Measurements from ENCODE around the gene NOP14.

- TF ChIP-seq CTCF (IDR thresholded peaks at IDR 0.05): no peak
- no peak for TF ChIP-seq EZH2 (IDR thresholded peaks at IDR 0.05; ENCODE audit: borderline replicate concordance, insufficient read depth, low read depth, low read length, poor library complexity, severe bottlenecking)
Observed at GRCh38 chr4:2950221-2950989, 12.8 kb downstream of the NOP14 start.
